ENCODE data around the gene STK38L. TPM values are rescaled to one million over a fixed set of nuclear protein-coding genes. Genes with fewer than 3 reads are reported as not detected.

STK38L gene
- total and polyA plus RNA-seq, 9 of the 15 experiments (the other 6 are each of a cell fraction or from before 2014, with no cell fraction given), result 2.6 to 10.7 (median 6.9) TPM

DNA sequence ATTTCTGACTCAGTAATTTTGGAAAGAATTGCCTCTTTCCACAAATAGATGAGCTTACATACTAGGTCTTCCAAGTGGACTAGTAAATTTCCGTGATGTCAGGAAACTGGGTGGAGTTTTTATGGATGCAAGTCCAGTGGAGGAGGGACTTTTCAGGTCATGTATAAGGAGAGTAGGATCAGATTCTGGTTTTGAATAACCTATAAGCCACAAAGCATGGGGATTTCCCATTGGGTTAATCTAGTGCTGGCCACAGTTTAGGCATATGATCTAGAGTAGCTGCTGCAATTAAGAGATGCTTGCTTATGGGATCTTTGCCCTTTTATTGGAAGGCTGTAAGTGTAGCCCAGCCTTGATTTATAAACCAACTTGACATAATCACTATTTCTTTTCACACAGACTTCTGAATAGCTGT is 33.8 kb downstream of the STK38L start (continued):
- TF ChIP-seq, protein P1, sequence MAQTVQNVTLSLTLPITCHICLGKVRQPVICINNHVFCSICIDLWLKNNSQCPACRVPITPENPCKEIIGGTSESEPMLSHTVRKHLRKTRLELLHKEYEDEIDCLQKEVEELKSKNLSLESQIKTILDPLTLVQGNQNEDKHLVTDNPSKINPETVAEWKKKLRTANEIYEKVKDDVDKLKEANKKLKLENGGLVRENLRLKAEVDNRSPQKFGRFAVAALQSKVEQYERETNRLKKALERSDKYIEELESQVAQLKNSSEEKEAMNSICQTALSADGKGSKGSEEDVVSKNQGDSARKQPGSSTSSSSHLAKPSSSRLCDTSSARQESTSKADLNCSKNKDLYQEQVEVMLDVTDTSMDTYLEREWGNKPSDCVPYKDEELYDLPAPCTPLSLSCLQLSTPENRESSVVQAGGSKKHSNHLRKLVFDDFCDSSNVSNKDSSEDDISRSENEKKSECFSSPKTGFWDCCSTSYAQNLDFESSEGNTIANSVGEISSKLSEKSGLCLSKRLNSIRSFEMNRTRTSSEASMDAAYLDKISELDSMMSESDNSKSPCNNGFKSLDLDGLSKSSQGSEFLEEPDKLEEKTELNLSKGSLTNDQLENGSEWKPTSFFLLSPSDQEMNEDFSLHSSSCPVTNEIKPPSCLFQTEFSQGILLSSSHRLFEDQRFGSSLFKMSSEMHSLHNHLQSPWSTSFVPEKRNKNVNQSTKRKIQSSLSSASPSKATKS (CRISPR knock-in tag; IDR thresholded peaks at IDR 0.05), result no peak
- no peak for TF ChIP-seq SMARCE1 (IDR thresholded peaks at IDR 0.05)
- TF ChIP-seq RBM14 (IDR thresholded peaks at IDR 0.05; ENCODE audit: borderline replicate concordance, insufficient read depth, low read depth, low read length), result no peak
- TF ChIP-seq ZNF699 (CRISPR knock-in tag; IDR thresholded peaks at IDR 0.05; ENCODE audit: insufficient replicate concordance), result no peak
- TF ChIP-seq KDM5B (IDR thresholded peaks at IDR 0.05; ENCODE audit: insufficient replicate concordance, low read depth, low read length), result no peak
- TF ChIP-seq E2F6 (IDR thresholded peaks at IDR 0.05; ENCODE audit: borderline replicate concordance in 1 of 2, extremely low read depth in 1 of 2, insufficient read depth in 1 of 2, insufficient read length in 1 of 2, low read depth in 1 of 2, low read length in 1 of 2, poor library complexity in 1 of 2, severe bottlenecking in 1 of 2), result no peak

GRCh38 chr12:27279826-27280225 is 35.7 kb downstream of the STK38L start:
- DNase-seq (ENCODE audit: extremely low read depth in 1 of 4, low spot score in 3 of 4) (no peak), ATAC-seq (no peak), FAIRE-seq (no peak)
- H3K4me1 ChIP-seq (replicated peaks in 1 of 2; ENCODE audit: control insufficient read depth in 2 of 2, insufficient read depth in 2 of 2, low read length in 2 of 2), result no peaks in the 10 kb centered on the region
- no peaks in the 10 kb centered on the region for H3K9me1 ChIP-seq (ENCODE audit: control insufficient read depth, insufficient read depth, low read length)
- no peaks in the 10 kb centered on the region for H3K9me3 ChIP-seq (replicated peaks; ENCODE audit: control insufficient read depth, insufficient read depth, low read depth, low read length)
- CTCF ChIA-PET (ENCODE audit: low intra/inter-chr PET ratio), result no interaction called here
- H3K36me3 ChIP-seq (ENCODE audit: control insufficient read depth, insufficient read depth, low read length), result no peaks in the 10 kb centered on the region
- no peak overlapping the region for H3K4me2 ChIP-seq (ENCODE audit: insufficient read depth, low read length)
- no peak overlapping the region for H3K9ac ChIP-seq (ENCODE audit: insufficient read depth in 1 of 2, low read depth in 2 of 2, low read length in 2 of 2)
- H2AFZ ChIP-seq (ENCODE audit: low read depth, low read length), result no peak overlapping the region
- H3K27me3 ChIP-seq (ENCODE audit: control insufficient read depth in 2 of 2, insufficient read depth in 2 of 2, low read length in 2 of 2), result no peaks in the 10 kb centered on the region; a peak in 3 of 5 replicates
- no peak overlapping the region for H3K4me3 ChIP-seq
- POLR2A ChIA-PET, result interaction anchor here (0.6 kb wide), 1 partner anchor 21 kb away, joined by 3 read pairs; no protein-coding TSS in a partner anchor
- WGBS (ENCODE audit: insufficient coverage, low coverage, missing lambda C conversion rate), result 40% methylated on average over 2 of the region's 2 CpGs
- no peaks in the 10 kb centered on the region for H3K79me2 ChIP-seq (ENCODE audit: control insufficient read depth, insufficient read depth, low read length)
- H3K27ac ChIP-seq (ENCODE audit: extremely low read depth, low read depth, low read length), result no peak overlapping the region
- intact Hi-C loops (cut with micrococcal nuclease) (loop anchor here (5.0 kb wide), 1 partner anchor 68 kb away; no protein-coding TSS in a partner anchor), in situ Hi-C loops (cut with MboI) (no loop called here)
- H4K20me1 ChIP-seq (replicated peaks; ENCODE audit: control insufficient read depth, insufficient read depth, low read length), result peaks cover 2% of the 10 kb centered on the region; the same call in 1 of the 2 replicates
- no TSS peak for BruUV-seq (replicated peaks)
- TF ChIP-seq CC2D1A (IDR thresholded peaks at IDR 0.05) (no peak), KAT8 (IDR thresholded peaks at IDR 0.05; ENCODE audit: low read depth) (no peak), RNF2 (IDR thresholded peaks at IDR 0.05) (no peak), BRD9 (IDR thresholded peaks at IDR 0.05; ENCODE audit: low read depth, partially characterized antibody) (no peak)
- TF ChIP-seq, protein P2, sequence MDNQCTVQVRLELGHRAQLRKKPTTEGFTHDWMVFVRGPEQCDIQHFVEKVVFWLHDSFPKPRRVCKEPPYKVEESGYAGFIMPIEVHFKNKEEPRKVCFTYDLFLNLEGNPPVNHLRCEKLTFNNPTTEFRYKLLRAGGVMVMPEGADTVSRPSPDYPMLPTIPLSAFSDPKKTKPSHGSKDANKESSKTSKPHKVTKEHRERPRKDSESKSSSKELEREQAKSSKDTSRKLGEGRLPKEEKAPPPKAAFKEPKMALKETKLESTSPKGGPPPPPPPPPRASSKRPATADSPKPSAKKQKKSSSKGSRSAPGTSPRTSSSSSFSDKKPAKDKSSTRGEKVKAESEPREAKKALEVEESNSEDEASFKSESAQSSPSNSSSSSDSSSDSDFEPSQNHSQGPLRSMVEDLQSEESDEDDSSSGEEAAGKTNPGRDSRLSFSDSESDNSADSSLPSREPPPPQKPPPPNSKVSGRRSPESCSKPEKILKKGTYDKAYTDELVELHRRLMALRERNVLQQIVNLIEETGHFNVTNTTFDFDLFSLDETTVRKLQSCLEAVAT (IDR thresholded peaks at IDR 0.05), result no peak

All from K562 (cell line).